Measurements from ENCODE around the gene SERF1A. TPM values are rescaled to one million over a fixed set of nuclear protein-coding genes. Genes with fewer than 3 reads are reported as not detected.
"Not testable (repeated sequence)": the region's sequence is repeated elsewhere in the genome, so short reads cannot be mapped to it uniquely, and the experiment has no call there.

SERF1A gene
- total RNA-seq (8.6 TPM), polyA plus RNA-seq (ENCODE audit: insufficient read depth, low read depth, low replicate concordance) (2.1 TPM)
- long read RNA-seq, donor 1, transcript SERF1A-201 (3 exons, 963 nt) = major isoform, 10 of 13 reads
- long read RNA-seq, donor 1, partial matches to known transcripts = 0 of 13 reads
- long read RNA-seq, donor 1, other reads (novel, unspliced or antisense) = 0 of 13 reads
- long read RNA-seq, donor 2, transcript SERF1A-205 (3 exons, 663 nt) = minor isoform, 5 of 22 reads
- long read RNA-seq, donor 2, transcript SERF1A-201 (3 exons, 963 nt) = major isoform, 10 of 22 reads
- long read RNA-seq, donor 2, partial matches to known transcripts = 5 of 22 reads
- long read RNA-seq, donor 2, other reads (novel, unspliced or antisense) = 0 of 22 reads
- long read RNA-seq, donor 3, transcript SERF1A-201 (3 exons, 963 nt) = major isoform, 14 of 25 reads
- long read RNA-seq, donor 3, partial matches to known transcripts = 7 of 25 reads
- long read RNA-seq, donor 3, other reads (novel, unspliced or antisense) = 0 of 25 reads
- long read RNA-seq, donor 4, transcript SERF1A-201 (3 exons, 963 nt) = major isoform, 13 of 18 reads
- long read RNA-seq, donor 4, partial matches to known transcripts = 0 of 18 reads
- long read RNA-seq, donor 4, other reads (novel, unspliced or antisense) = 0 of 18 reads
- long read RNA-seq, donor 5 = 0 reads
- long read RNA-seq, donor 6, transcript SERF1A-201 (3 exons, 963 nt) = major isoform, 44 of 51 reads
- long read RNA-seq, donor 6, transcript SERF1A-205 (3 exons, 663 nt) = minor isoform, 5 of 51 reads
- long read RNA-seq, donor 6, partial matches to known transcripts = 0 of 51 reads
- long read RNA-seq, donor 6, other reads (novel, unspliced or antisense) = 0 of 51 reads
- long read RNA-seq, donor 7, transcript SERF1A-201 (3 exons, 963 nt) = major isoform, 5 of 8 reads
- long read RNA-seq, donor 7, partial matches to known transcripts = 2 of 8 reads
- long read RNA-seq, donor 7, other reads (novel, unspliced or antisense) = 0 of 8 reads
- long read RNA-seq, donor 8, transcript SERF1A-201 (3 exons, 963 nt) = major isoform, 21 of 31 reads
- long read RNA-seq, donor 8, partial matches to known transcripts = 0 of 31 reads
- long read RNA-seq, donor 8, other reads (novel, unspliced or antisense) = 0 of 31 reads
- long read RNA-seq, donor 9, transcript SERF1A-201 (3 exons, 963 nt) = major isoform, 8 of 20 reads
- long read RNA-seq, donor 9, partial matches to known transcripts = 8 of 20 reads
- long read RNA-seq, donor 9, other reads (novel, unspliced or antisense) = 0 of 20 reads
- long read RNA-seq, donor 10, transcript SERF1A-201 (3 exons, 963 nt) = major isoform, 20 of 37 reads
- long read RNA-seq, donor 10, partial matches to known transcripts = 9 of 37 reads
- long read RNA-seq, donor 10, other reads (novel, unspliced or antisense) = 0 of 37 reads

DNA sequence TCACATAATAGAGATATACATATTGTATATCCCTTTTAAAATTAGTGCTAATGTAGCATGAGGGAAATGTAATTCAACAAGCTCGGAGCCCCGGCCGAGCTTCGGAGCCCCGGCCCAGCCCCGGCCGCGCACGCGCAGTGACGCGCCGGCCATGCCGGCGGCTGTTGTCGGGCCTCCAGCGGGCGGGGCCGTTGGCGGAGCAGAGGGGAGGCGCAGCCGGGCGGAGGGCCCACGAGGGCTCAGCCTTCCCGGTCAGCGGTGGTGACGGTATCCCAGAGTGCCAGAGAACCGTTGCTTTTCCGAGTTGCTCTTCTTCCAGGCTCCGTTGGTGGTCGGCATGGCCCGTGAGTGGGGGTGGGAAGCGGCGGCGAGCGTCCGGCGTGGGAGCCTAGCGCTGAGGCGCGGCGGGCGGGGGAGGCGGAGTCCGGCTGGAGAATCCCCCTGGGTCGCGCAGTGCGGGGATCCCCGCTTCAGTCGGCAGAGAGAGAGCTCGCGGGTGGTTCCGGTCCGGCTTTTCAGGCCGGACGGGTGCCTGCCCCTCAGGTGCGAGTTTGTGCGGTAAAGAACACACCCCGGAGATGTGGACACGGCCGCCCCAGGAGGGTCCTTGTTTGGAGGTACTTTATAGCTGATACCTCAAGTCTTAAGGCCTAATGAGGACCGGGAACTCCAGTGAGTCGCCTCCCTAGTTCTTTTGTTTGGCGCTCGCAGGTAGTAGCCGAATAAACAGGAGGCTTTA, at the start of gene SERF1A:
Gene SERF1A, plus strand, starts transcription at position 137 of the 739 bp plus-strand sequence. Its CDS starts 201 bp downstream, at position 338.
- H3K27ac ChIP-seq (ENCODE audit: low read depth in 2 of 2, low read length in 2 of 2); H3K9ac ChIP-seq (ENCODE audit: low read length in 3 of 3); H3K36me3 ChIP-seq (ENCODE audit: control insufficient read depth in 2 of 3, insufficient read depth in 3 of 3, low read length in 3 of 3); H3K4me3 ChIP-seq (ENCODE audit: low read length in 3 of 3); intact Hi-C loops (cut with DNase I); H3K27me3 ChIP-seq (ENCODE audit: control insufficient read depth, insufficient read depth, low read length); H3K9me3 ChIP-seq (ENCODE audit: control insufficient read depth in 2 of 3, insufficient read depth in 1 of 3, low read length in 3 of 3); H3K4me1 ChIP-seq (ENCODE audit: control insufficient read depth in 2 of 3, insufficient read depth in 2 of 3, low read depth in 1 of 3, low read length in 3 of 3); FAIRE-seq; DNase-seq: not testable (repeated sequence)

DNA sequence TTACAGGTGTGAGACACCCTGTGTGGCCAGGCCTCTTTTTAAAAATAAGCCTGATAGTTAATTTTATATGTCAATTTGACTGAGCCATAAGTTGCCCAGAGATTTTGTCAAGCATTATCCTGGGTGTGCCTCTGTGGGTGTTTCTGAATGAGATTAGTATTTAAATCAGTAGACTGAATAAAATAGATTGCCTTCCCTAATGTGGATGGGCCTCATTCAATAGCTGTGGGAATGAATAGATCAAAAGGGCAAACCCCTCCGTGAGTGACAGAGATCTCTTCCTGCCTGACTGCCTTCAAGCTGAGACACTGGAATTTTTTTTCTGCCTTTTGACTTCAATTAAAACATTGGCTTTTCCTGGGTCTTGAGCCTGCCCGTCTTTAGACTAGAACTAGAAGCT, 33.7 kb upstream of the SERF1A start:
- DNase-seq; FAIRE-seq; H3K27me3 ChIP-seq (ENCODE audit: control insufficient read depth, insufficient read depth, low read length); H3K4me3 ChIP-seq (ENCODE audit: low read length in 3 of 3); H3K9ac ChIP-seq (ENCODE audit: low read length in 3 of 3); H3K27ac ChIP-seq (ENCODE audit: low read depth in 2 of 2, low read length in 2 of 2); intact Hi-C loops (cut with DNase I); H3K9me3 ChIP-seq (ENCODE audit: control insufficient read depth in 2 of 3, insufficient read depth in 1 of 3, low read length in 3 of 3); H3K36me3 ChIP-seq (ENCODE audit: control insufficient read depth in 2 of 3, insufficient read depth in 3 of 3, low read length in 3 of 3); H3K4me1 ChIP-seq (ENCODE audit: control insufficient read depth in 2 of 3, insufficient read depth in 2 of 3, low read depth in 1 of 3, low read length in 3 of 3): not testable (repeated sequence)

DNA sequence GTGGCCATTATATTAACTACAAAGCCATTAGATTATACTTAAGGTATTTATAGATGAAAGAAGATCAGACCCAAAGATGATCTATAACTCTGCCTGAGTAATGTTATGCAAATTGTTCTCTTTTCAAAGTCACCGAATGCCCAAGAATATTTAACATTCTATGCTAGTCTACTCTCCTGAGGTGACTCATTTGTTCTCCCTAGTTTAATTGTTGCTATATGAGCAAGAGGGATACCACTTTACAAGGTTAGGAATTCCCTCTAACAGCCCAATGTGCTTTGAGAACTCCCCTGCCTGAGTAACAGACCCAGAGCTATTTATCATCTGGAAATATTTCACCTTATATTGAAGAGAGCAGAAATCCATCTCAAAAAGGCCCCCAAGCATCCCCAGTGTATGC, 29.8 kb upstream of the SERF1A start:
- H3K9me3 ChIP-seq (ENCODE audit: control insufficient read depth in 2 of 3, insufficient read depth in 1 of 3, low read length in 3 of 3); FAIRE-seq; intact Hi-C loops (cut with DNase I); H3K27me3 ChIP-seq (ENCODE audit: control insufficient read depth, insufficient read depth, low read length); H3K27ac ChIP-seq (ENCODE audit: low read depth in 2 of 2, low read length in 2 of 2); H3K4me1 ChIP-seq (ENCODE audit: control insufficient read depth in 2 of 3, insufficient read depth in 2 of 3, low read depth in 1 of 3, low read length in 3 of 3); H3K4me3 ChIP-seq (ENCODE audit: low read length in 3 of 3); H3K9ac ChIP-seq (ENCODE audit: low read length in 3 of 3); DNase-seq; H3K36me3 ChIP-seq (ENCODE audit: control insufficient read depth in 2 of 3, insufficient read depth in 3 of 3, low read length in 3 of 3): not testable (repeated sequence)

DNA sequence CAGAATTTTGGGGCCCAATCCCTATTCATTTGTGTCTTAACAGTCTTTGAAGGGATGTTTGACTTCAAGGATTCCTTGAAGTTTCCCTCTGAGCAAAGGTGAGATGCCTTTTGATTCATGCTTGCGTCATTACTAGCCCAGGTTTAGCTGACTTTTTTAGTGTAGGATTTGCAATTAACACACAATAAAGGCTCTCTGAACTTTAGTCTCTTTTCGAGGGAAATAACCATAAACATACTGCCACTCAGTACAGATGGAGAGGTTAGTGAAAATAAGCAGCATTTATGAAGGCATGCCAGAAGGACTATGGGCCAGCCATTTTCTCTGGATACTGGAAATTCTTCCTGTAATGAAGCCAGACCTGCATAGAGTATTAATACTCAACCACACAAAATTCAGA, 4.4 kb upstream of the SERF1A start:
- H3K27me3 ChIP-seq (ENCODE audit: control insufficient read depth, insufficient read depth, low read length); FAIRE-seq; H3K9ac ChIP-seq (ENCODE audit: low read length in 3 of 3); DNase-seq; H3K27ac ChIP-seq (ENCODE audit: low read depth in 2 of 2, low read length in 2 of 2); H3K36me3 ChIP-seq (ENCODE audit: control insufficient read depth in 2 of 3, insufficient read depth in 3 of 3, low read length in 3 of 3); H3K4me1 ChIP-seq (ENCODE audit: control insufficient read depth in 2 of 3, insufficient read depth in 2 of 3, low read depth in 1 of 3, low read length in 3 of 3); H3K9me3 ChIP-seq (ENCODE audit: control insufficient read depth in 2 of 3, insufficient read depth in 1 of 3, low read length in 3 of 3); H3K4me3 ChIP-seq (ENCODE audit: low read length in 3 of 3); intact Hi-C loops (cut with DNase I): not testable (repeated sequence)

DNA sequence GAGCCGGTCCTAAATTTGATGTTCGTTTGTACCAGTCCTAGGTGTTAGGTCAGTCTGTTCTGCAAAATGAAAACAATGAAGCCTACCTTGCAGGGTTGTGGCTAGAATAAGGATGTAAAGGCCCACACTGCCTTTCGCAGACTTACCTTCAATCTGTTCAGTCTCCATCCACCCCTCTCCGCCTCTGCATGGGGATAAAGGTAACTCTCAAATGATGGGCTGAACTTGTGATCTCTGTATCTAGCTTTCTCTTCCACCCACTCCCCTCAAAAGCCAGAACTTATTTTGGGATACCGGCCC, 753 bp downstream of the SERF1A start:
- H3K9me3 ChIP-seq (ENCODE audit: control insufficient read depth in 2 of 3, insufficient read depth in 1 of 3, low read length in 3 of 3); H3K4me3 ChIP-seq (ENCODE audit: low read length in 3 of 3); H3K27ac ChIP-seq (ENCODE audit: low read depth in 2 of 2, low read length in 2 of 2); FAIRE-seq; H3K9ac ChIP-seq (ENCODE audit: low read length in 3 of 3); H3K27me3 ChIP-seq (ENCODE audit: control insufficient read depth, insufficient read depth, low read length); intact Hi-C loops (cut with DNase I); H3K36me3 ChIP-seq (ENCODE audit: control insufficient read depth in 2 of 3, insufficient read depth in 3 of 3, low read length in 3 of 3); DNase-seq; H3K4me1 ChIP-seq (ENCODE audit: control insufficient read depth in 2 of 3, insufficient read depth in 2 of 3, low read depth in 1 of 3, low read length in 3 of 3): not testable (repeated sequence)

DNA sequence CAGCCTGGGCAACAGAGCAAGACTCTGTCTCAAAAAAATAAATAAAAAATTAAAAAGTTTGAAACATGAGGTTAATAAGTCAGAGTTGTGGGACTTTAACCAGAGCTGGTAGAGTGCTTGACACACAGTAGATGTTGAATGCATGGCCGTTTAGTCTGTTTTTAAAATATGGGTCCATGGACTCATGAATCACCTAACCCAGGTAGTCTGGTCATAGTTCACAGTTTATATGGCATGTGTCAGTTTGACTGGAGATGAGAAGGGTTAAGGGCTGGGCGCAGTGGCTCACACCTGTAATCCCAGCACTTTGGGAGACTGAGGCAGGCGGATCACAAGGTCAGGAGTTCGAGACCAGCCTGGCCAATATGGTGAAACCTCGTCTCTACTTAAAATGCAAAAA, 6.2 kb downstream of the SERF1A start:
- H3K36me3 ChIP-seq (ENCODE audit: control insufficient read depth in 2 of 3, insufficient read depth in 3 of 3, low read length in 3 of 3); H3K4me1 ChIP-seq (ENCODE audit: control insufficient read depth in 2 of 3, insufficient read depth in 2 of 3, low read depth in 1 of 3, low read length in 3 of 3); H3K27ac ChIP-seq (ENCODE audit: low read depth in 2 of 2, low read length in 2 of 2); H3K4me3 ChIP-seq (ENCODE audit: low read length in 3 of 3); H3K9me3 ChIP-seq (ENCODE audit: control insufficient read depth in 2 of 3, insufficient read depth in 1 of 3, low read length in 3 of 3); intact Hi-C loops (cut with DNase I); H3K9ac ChIP-seq (ENCODE audit: low read length in 3 of 3); H3K27me3 ChIP-seq (ENCODE audit: control insufficient read depth, insufficient read depth, low read length); FAIRE-seq; DNase-seq: not testable (repeated sequence)

DNA sequence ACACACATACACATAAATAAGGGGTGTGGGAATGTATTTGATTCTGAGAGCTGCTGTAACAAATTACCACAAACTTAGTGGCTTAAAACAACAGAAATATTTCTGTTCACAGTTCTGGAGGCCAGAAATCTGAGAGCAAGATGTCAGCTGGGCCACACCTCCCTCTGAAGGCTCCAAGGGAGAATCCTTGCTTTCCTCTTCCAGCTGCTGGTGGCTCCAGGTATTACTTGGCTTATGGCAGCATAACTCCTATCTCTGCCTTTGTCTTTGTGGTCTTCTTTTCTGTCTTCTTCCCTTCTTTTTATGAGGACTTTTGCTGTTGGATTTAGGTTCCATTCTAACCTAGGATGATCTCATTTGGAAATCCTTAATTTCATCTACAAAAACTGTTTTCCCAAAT, 16.4 kb downstream of the SERF1A start:
- H3K4me3 ChIP-seq (ENCODE audit: low read length in 3 of 3); H3K9me3 ChIP-seq (ENCODE audit: control insufficient read depth in 2 of 3, insufficient read depth in 1 of 3, low read length in 3 of 3); FAIRE-seq; H3K36me3 ChIP-seq (ENCODE audit: control insufficient read depth in 2 of 3, insufficient read depth in 3 of 3, low read length in 3 of 3); intact Hi-C loops (cut with DNase I); H3K27ac ChIP-seq (ENCODE audit: low read depth in 2 of 2, low read length in 2 of 2); DNase-seq; H3K27me3 ChIP-seq (ENCODE audit: control insufficient read depth, insufficient read depth, low read length); H3K4me1 ChIP-seq (ENCODE audit: control insufficient read depth in 2 of 3, insufficient read depth in 2 of 3, low read depth in 1 of 3, low read length in 3 of 3); H3K9ac ChIP-seq (ENCODE audit: low read length in 3 of 3): not testable (repeated sequence)
